WERI-Rb-1 (cell line): ENCODE results near the gene RAD52.
A peak's percentile ranks its signal among the peaks of the same experiment; 100 is the strongest.

Experiments
- DNase-seq: peaks from one replicate; pipeline ENCODE4 v3.0.0-alpha.2; 2020
- H3K27ac ChIP-seq: fragments of 250-450 bp; sonication (Bioruptor Pico); 2 replicates; pipeline ENCODE4 v1.5.1; 2020; ENCODE audit warnings: mild to moderate bottlenecking, moderate library complexity
- H3K27me3 ChIP-seq: fragments of 250-450 bp; sonication (Bioruptor Pico); 2 replicates; pipeline ENCODE4 v1.5.1; 2021; ENCODE audit warnings: mild to moderate bottlenecking, low read depth, moderate library complexity; ENCODE audit not compliant: insufficient read depth, severe bottlenecking
- H3K36me3 ChIP-seq: fragments of 250-450 bp; sonication (Bioruptor Pico); 2 replicates; pipeline ENCODE4 v1.5.1; 2020; ENCODE audit warnings: mild to moderate bottlenecking, moderate library complexity
- H3K4me3 ChIP-seq: 2 replicates; pipeline ENCODE4 v1.5.1; 2011; ENCODE audit warnings: low read depth, mild to moderate bottlenecking, control low read depth, low read length
- H3K9me3 ChIP-seq: fragments of 250-450 bp; sonication (Bioruptor Pico); 2 replicates; pipeline ENCODE4 v1.5.1; 2021; ENCODE audit warnings: mild to moderate bottlenecking, moderate library complexity; ENCODE audit not compliant: severe bottlenecking
- CTCF ChIP-seq: IDR thresholded peaks from 2 replicates; pipeline ENCODE4 v1.5.1; 2011; ENCODE audit warnings: low read depth, mild to moderate bottlenecking, control low read depth, inconsistent platforms, low read length

The RAD52 gene

GRCh38 chr12:981961-982360 is 32.5 kb upstream of the RAD52 start:
- 0 out of 2 replicates have a peak, but pooled peaks cover 2% of the 10 kb centered on the region for H3K36me3 ChIP-seq
- no peak for TF ChIP-seq CTCF
- H3K27me3 ChIP-seq = no peaks in the 10 kb centered on the region
- DNase-seq = no peak
- H3K4me3 ChIP-seq = no peak overlapping the region
- no peak overlapping the region for H3K27ac ChIP-seq
- H3K9me3 ChIP-seq = no peaks in the 10 kb centered on the region

DNA sequence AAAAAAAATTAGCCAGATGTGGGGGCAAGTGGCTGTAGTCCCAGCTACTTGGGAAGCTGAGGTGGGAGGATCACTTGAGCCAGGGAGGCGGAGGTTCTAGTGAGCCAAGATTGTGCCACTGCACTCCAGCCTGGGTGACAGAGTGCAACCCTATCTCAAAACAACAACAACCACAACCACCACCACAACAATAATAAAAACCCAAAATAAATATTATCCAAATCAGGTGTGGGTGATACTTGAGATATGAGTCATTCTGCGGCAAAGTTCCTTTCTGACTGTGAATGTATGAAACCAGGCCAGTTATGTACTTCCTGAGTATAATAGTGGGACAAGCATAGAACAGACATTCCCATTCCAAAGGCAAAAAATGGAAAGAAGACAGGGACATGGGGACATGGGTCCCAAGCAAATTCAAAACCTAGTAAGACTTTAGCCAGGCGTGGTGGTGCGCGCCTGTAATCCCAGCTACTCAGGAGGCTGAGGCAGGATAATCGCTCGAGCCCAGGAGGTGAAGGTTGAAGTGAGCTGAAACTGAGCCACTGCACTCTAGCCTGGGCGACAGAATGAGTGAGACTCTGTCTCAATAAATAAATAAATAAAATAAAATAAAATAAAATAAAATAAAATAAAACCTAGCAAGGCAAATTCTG is 31.8 kb upstream of the RAD52 start:
- no peak for DNase-seq
- TF ChIP-seq CTCF = no peak
- no peaks in the 10 kb centered on the region for H3K27me3 ChIP-seq
- H3K27ac ChIP-seq = no peak overlapping the region
- no peak overlapping the region for H3K4me3 ChIP-seq
- H3K9me3 ChIP-seq = no peaks in the 10 kb centered on the region
- H3K36me3 ChIP-seq = 0 out of 2 replicates have a peak, but pooled peaks cover 2% of the 10 kb centered on the region

- Histone ChIP-seq H3K27ac (no peak overlapping the region), H3K27me3 (no peaks in the 10 kb centered on the region), H3K36me3 (no peaks in the 10 kb centered on the region), H3K4me3 (no peak overlapping the region), H3K9me3 (no peaks in the 10 kb centered on the region)
- no peak for DNase-seq
- no peak for TF ChIP-seq CTCF
Observed at GRCh38 chr12:979349-979748, 29.9 kb upstream of the RAD52 start.

- no peaks in the 10 kb centered on the region for H3K9me3 ChIP-seq
- H3K27ac ChIP-seq = no peak overlapping the region
- no peak overlapping the region for H3K4me3 ChIP-seq
- DNase-seq = no peak
- H3K36me3 ChIP-seq = no peaks in the 10 kb centered on the region
- TF ChIP-seq CTCF = 0 out of 2 replicates have a peak, but pooled peaks have one; percentile 3
- no peaks in the 10 kb centered on the region for H3K27me3 ChIP-seq
Observed at GRCh38 chr12:977156-977555, 27.7 kb upstream of the RAD52 start.

- DNase-seq = no peak
- Histone ChIP-seq H3K27me3 (no peaks in the 10 kb centered on the region), H3K27ac (no peak overlapping the region), H3K4me3 (no peak overlapping the region), H3K9me3 (no peaks in the 10 kb centered on the region), H3K36me3 (no peaks in the 10 kb centered on the region)
- no peak for TF ChIP-seq CTCF
Observed at GRCh38 chr12:976644-977043, 27.1 kb upstream of the RAD52 start.

- no peak overlapping the region for H3K27ac ChIP-seq
- no peak overlapping the region for H3K4me3 ChIP-seq
- no peaks in the 10 kb centered on the region for H3K9me3 ChIP-seq
- TF ChIP-seq CTCF = no peak
- no peaks in the 10 kb centered on the region for H3K27me3 ChIP-seq
- H3K36me3 ChIP-seq = no peaks in the 10 kb centered on the region
- DNase-seq = no peak
Observed at GRCh38 chr12:974271-974862, 24.9 kb upstream of the RAD52 start.
